Endothelial cell of umbilical vein (primary cell): ENCODE results near the gene PPIE. TPM values are rescaled to one million over a fixed set of nuclear protein-coding genes. Genes with fewer than 3 reads are reported as not detected.

Source experiments
- BruUV-seq: library from RNA; stranded (reverse); fragments of 400-500 nt; replicated peaks from 2 replicates; lab custom pipeline; 2021; lab: Mats Ljungman, UMichigan
- CTCF ChIA-PET: fragments of 300-600, 350-600 bp; sonication (Branson Sonifier 250); formaldehyde crosslinking; loops from one replicate; lab custom pipeline; 2021; ENCODE audit warnings: antibody characterized with exemption, inconsistent platforms; lab: Charles Lee
- POLR2A ChIA-PET: fragments of 300-600, 350-600 bp; sonication (Branson Sonifier 250); formaldehyde crosslinking; loops from one replicate; lab custom pipeline; 2021; ENCODE audit warnings: antibody characterized with exemption, inconsistent platforms; lab: Charles Lee
- DNase-seq: peaks from one replicate; pipeline ENCODE4 v3.0.0-alpha.2; 2011; ENCODE audit warnings: low read depth, low spot score
- FAIRE-seq: peaks from 2 replicates; lab custom pipeline; 2011; peaks lifted over from hg19 to GRCh38; lab: Jason Lieb, UNC
- H2AFZ ChIP-seq: 2 replicates; pipeline ENCODE4 v1.6.0; 2012; ENCODE audit warnings: low read depth, low read length, control low read depth, inconsistent platforms
- H3K27ac ChIP-seq: 2 replicates; pipeline ENCODE4 v1.5.1; 2011; ENCODE audit warnings: low read depth, mild to moderate bottlenecking, control low read depth, low read length, moderate library complexity; ENCODE audit not compliant: insufficient read depth
- H3K27me3 ChIP-seq, 2 experiments: 2 replicates each; pipeline versions ENCODE4 v1.6.0 to v1.6.1; 2011; ENCODE audit warnings: low read length in 2 of 2, mixed read lengths in 1 of 2; ENCODE audit not compliant: control insufficient read depth in 2 of 2, insufficient read depth in 2 of 2
- H3K36me3 ChIP-seq, 2 experiments: 2 replicates in 1 of 2; 3 replicates in 1 of 2; pipeline ENCODE4 v1.5.1; 2011; ENCODE audit warnings: low read length in 2 of 2, mild to moderate bottlenecking in 1 of 2, moderate library complexity in 1 of 2; ENCODE audit not compliant: control insufficient read depth in 2 of 2, insufficient read depth in 2 of 2; ENCODE audit errors: extremely low read depth in 1 of 2
- H3K4me1 ChIP-seq: 3 replicates; pipeline ENCODE4 v1.5.1; 2011; ENCODE audit warnings: mild to moderate bottlenecking, low read length; ENCODE audit not compliant: control insufficient read depth, insufficient read depth; ENCODE audit errors: extremely low read depth
- H3K4me2 ChIP-seq: 2 replicates; pipeline ENCODE4 v1.6.1; 2011; ENCODE audit warnings: low read length, control low read depth, mixed read lengths; ENCODE audit not compliant: insufficient read depth
- H3K4me3 ChIP-seq, 3 experiments: fragments of 200-600 bp in 1 of 3; sonication (generic), shearing (Covaris generic) in 1 of 3; replicated peaks in 1 of 3; 2 replicates each; pipeline ENCODE4 v1.5.1; 2011 to 2016; ENCODE audit warnings: control low read depth in 3 of 3, low read length in 3 of 3, mild to moderate bottlenecking in 2 of 3, inconsistent platforms in 1 of 3, low read depth in 1 of 3, moderate library complexity in 1 of 3; ENCODE audit not compliant: insufficient read depth in 1 of 3
- H3K79me2 ChIP-seq: 2 replicates; pipeline ENCODE4 v1.6.0; 2012; ENCODE audit warnings: low read length, inconsistent platforms; ENCODE audit not compliant: control insufficient read depth, insufficient read depth
- H3K9ac ChIP-seq: replicated peaks from 2 replicates; pipeline ENCODE3; 2011; ENCODE audit warnings: low read length, control low read depth; ENCODE audit not compliant: insufficient read depth; ENCODE audit errors: extremely low read depth
- H3K9me1 ChIP-seq: replicated peaks from 3 replicates; pipeline ENCODE4 v1.6.0; 2011; ENCODE audit warnings: mild to moderate bottlenecking, low read length; ENCODE audit not compliant: control insufficient read depth, insufficient read depth; ENCODE audit errors: extremely low read depth
- H3K9me3 ChIP-seq: replicated peaks from 2 replicates; pipeline ENCODE4 v1.5.1; 2012; ENCODE audit warnings: low read length, inconsistent platforms; ENCODE audit not compliant: control insufficient read depth, insufficient read depth
- H4K20me1 ChIP-seq: replicated peaks from 2 replicates; pipeline ENCODE3; 2011; ENCODE audit warnings: mild to moderate bottlenecking, low read length; ENCODE audit not compliant: control insufficient read depth, insufficient read depth; ENCODE audit errors: extremely low read depth
- EZH2 ChIP-seq: IDR thresholded peaks from 2 replicates; pipeline ENCODE4 v1.6.1; 2012; ENCODE audit warnings: borderline replicate concordance, low read depth, mild to moderate bottlenecking, moderate library complexity, low read length, inconsistent platforms; ENCODE audit not compliant: severe bottlenecking
- FOS ChIP-seq: IDR thresholded peaks from 2 replicates; pipeline ENCODE4 v1.6.1; 2011; ENCODE audit warnings: mild to moderate bottlenecking, low read length, moderate library complexity, borderline replicate concordance; ENCODE audit not compliant: insufficient read depth
- GATA2 ChIP-seq: IDR thresholded peaks from 2 replicates; pipeline ENCODE4 v1.7.0; 2011; ENCODE audit warnings: low read depth, mild to moderate bottlenecking, moderate library complexity, mixed read lengths, low read length; ENCODE audit not compliant: insufficient read length, insufficient read depth
- JUN ChIP-seq: IDR thresholded peaks from 2 replicates; pipeline ENCODE4 v1.6.1; 2011; ENCODE audit warnings: borderline replicate concordance, low read depth; ENCODE audit not compliant: insufficient read length, insufficient read depth
- MYC ChIP-seq: IDR thresholded peaks from one replicate; pipeline ENCODE4 v1.6.1; 2011; ENCODE audit warnings: mild to moderate bottlenecking, low read depth, low read length
- POLR2A ChIP-seq: IDR thresholded peaks from 2 replicates; pipeline ENCODE4 v1.6.1; 2012; ENCODE audit warnings: low read depth, mild to moderate bottlenecking, control low read depth, low read length
- POLR2AphosphoS5 ChIP-seq: IDR thresholded peaks from 2 replicates; pipeline ENCODE4 v1.6.1; 2012; ENCODE audit warnings: low read depth, mild to moderate bottlenecking, control low read depth, low read length, moderate library complexity; ENCODE audit not compliant: insufficient read depth
- dilution Hi-C: fragments of 300-500 bp; cut with MboI; formaldehyde crosslinking; loops from one replicate; pipeline ENCODE4 v1.15.0; 2019; ENCODE audit warnings: low sequenced_read_pairs; ENCODE audit not compliant: extremely low pct_ligation_motif_present
- intact Hi-C: fragments of 100-400 bp; cut with micrococcal nuclease; formaldehyde crosslinking; loops from one replicate; pipeline ENCODE4 v1.10.0; 2022
- polyA plus RNA-seq, 4 experiments: library from polyadenylated mRNA; depleted of rRNA in 3 of 4; stranded (reverse) in 3 of 4; unstranded in 1 of 4; fragments of >200 nt; gene quantifications; 2 replicates each; pipeline versions ENCODE4 v1.2.1 to v1.2.3, GENCODE V29; 2011 to 2012; ENCODE audit warnings: missing spikeins in 1 of 4
- total RNA-seq: library from RNA; stranded (reverse); gene quantifications from 2 replicates; pipeline ENCODE4 v1.2.3, GENCODE V29; 2021
- TF ChIP-seq, protein P1 (sequence below), 2 donors: IDR thresholded peaks; 1 replicate in 1 of 2; 2 replicates in 1 of 2; pipeline ENCODE4 v1.5.1; 2011; ENCODE audit warnings: low read length in 2 of 2, mild to moderate bottlenecking in 2 of 2, moderate library complexity in 2 of 2, control low read depth in 1 of 2, inconsistent platforms in 1 of 2, low read depth in 1 of 2; ENCODE audit not compliant: insufficient read depth in 1 of 2; ENCODE audit errors: extremely low read depth in 1 of 2
- TF ChIP-seq, protein P2 (sequence below): IDR thresholded peaks from 2 replicates; pipeline ENCODE4 v1.6.1; 2011; ENCODE audit not compliant: insufficient read depth, insufficient read length

PPIE gene
- total and polyA plus RNA-seq, 2 donors (not counting 3 experiments of a cell fraction or from before 2014, with no cell fraction given): 44.4 to 74.9 TPM

DNA sequence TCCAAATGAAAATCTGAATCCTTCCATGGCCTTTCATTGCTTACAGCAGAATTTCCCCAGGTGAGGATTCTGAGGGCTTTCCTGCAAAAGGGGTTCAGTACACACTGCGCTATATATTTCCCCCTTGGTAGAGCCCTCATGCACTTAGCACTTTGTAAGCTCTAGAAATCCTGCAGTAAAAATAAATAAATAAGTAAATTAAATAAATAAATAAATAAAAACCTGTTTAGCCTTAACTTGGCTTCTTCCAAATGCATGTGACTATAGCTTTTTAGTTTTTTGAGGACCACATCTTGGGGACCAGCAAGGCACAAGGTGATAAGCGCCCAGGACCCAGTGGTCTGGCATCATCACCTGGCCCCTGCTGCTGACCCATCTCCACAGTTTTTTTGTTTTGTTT is 53.2 kb downstream of the PPIE start:
- peaks cover 3% of the 10 kb centered on the region for H3K4me1 ChIP-seq
- no TSS peak for BruUV-seq
- no peaks in the 10 kb centered on the region for H3K36me3 ChIP-seq
- DNase-seq (no peak), FAIRE-seq (no peak)
- no peaks in the 10 kb centered on the region for H3K79me2 ChIP-seq
- H3K9ac ChIP-seq: no peak overlapping the region
- TF ChIP-seq FOS (no peak), MYC (no peak), POLR2AphosphoS5 (no peak), GATA2 (no peak), JUN (no peak), EZH2 (no peak), POLR2A (no peak)
- TF ChIP-seq, protein P1, sequence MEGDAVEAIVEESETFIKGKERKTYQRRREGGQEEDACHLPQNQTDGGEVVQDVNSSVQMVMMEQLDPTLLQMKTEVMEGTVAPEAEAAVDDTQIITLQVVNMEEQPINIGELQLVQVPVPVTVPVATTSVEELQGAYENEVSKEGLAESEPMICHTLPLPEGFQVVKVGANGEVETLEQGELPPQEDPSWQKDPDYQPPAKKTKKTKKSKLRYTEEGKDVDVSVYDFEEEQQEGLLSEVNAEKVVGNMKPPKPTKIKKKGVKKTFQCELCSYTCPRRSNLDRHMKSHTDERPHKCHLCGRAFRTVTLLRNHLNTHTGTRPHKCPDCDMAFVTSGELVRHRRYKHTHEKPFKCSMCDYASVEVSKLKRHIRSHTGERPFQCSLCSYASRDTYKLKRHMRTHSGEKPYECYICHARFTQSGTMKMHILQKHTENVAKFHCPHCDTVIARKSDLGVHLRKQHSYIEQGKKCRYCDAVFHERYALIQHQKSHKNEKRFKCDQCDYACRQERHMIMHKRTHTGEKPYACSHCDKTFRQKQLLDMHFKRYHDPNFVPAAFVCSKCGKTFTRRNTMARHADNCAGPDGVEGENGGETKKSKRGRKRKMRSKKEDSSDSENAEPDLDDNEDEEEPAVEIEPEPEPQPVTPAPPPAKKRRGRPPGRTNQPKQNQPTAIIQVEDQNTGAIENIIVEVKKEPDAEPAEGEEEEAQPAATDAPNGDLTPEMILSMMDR (IDR thresholded peaks at IDR 0.05; ENCODE audit: extremely low read depth in 1 of 2, insufficient read depth in 1 of 2, low read depth in 1 of 2, low read length in 2 of 2): no peak
- TF ChIP-seq, protein P2, sequence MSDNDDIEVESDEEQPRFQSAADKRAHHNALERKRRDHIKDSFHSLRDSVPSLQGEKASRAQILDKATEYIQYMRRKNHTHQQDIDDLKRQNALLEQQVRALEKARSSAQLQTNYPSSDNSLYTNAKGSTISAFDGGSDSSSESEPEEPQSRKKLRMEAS: no peak
- no peak overlapping the region for H3K4me2 ChIP-seq
- ChIA-PET CTCF (no interaction called here), POLR2A (no interaction called here)
- dilution Hi-C loops: no loop called here
- no peak overlapping the region for H3K27ac ChIP-seq
- peaks cover 22 to 30% of the 10 kb centered on the region in 2 experiments for H3K27me3 ChIP-seq
- no peaks in the 10 kb centered on the region for H3K9me3 ChIP-seq
- no peaks in the 10 kb centered on the region for H4K20me1 ChIP-seq
- intact Hi-C loops: no loop called here
- no peaks in the 10 kb centered on the region for H3K9me1 ChIP-seq
- no peak overlapping the region for H2AFZ ChIP-seq
- no peak overlapping the region for H3K4me3 ChIP-seq
